Activated naive CD8-positive, alpha-beta T cell treated with anti-CD3 and anti-CD28 coated beads for 36 hours (primary cell): Measurements from ENCODE around the gene CYP27A1. TPM values are rescaled to one million over a fixed set of nuclear protein-coding genes. Genes with fewer than 3 reads are reported as not detected.
"Not testable (repeated sequence)": the region's sequence is repeated elsewhere in the genome, so short reads cannot be mapped to it uniquely, and the experiment has no call there.

Source experiments
- DNase-seq: peaks from one replicate; pipeline ENCODE4 v3.0.0; 2021
- H3K27ac Mint-ChIP-seq: one replicate; pipeline ENCODE4 v1.8.0; 2022; ENCODE audit warnings: mild to moderate bottlenecking, moderate library complexity, mixed read lengths
- H3K27me3 Mint-ChIP-seq: one replicate; pipeline ENCODE4 v1.8.0; 2022; ENCODE audit warnings: mild to moderate bottlenecking, mixed read lengths
- H3K36me3 Mint-ChIP-seq: one replicate; pipeline ENCODE4 v1.8.0; 2021; ENCODE audit warnings: mild to moderate bottlenecking, mixed read lengths
- H3K4me1 Mint-ChIP-seq: one replicate; pipeline ENCODE4 v1.8.0; 2021; ENCODE audit warnings: mixed read lengths
- H3K4me3 Mint-ChIP-seq: one replicate; pipeline ENCODE4 v1.8.0; 2022; ENCODE audit warnings: mild to moderate bottlenecking, moderate library complexity, mixed read lengths
- H3K9me3 Mint-ChIP-seq: one replicate; pipeline ENCODE4 v1.8.0; 2022; ENCODE audit warnings: mixed read lengths
- total RNA-seq, 2 experiments: library from RNA; stranded (reverse); gene quantifications; one replicate each; pipeline ENCODE4 v1.2.3, GENCODE V29; 2021

Gene CYP27A1
- total RNA-seq, 2 experiments from 2014 or later: not detected

- H3K4me3 Mint-ChIP-seq: no peak overlapping the region
- no peaks in the 10 kb centered on the region for H3K9me3 Mint-ChIP-seq
- no peaks in the 10 kb centered on the region for H3K4me1 Mint-ChIP-seq
- H3K36me3 Mint-ChIP-seq: peaks cover 26% of the 10 kb centered on the region
- no peak for DNase-seq
- no peaks in the 10 kb centered on the region for H3K27me3 Mint-ChIP-seq
- no peak overlapping the region for H3K27ac Mint-ChIP-seq
Measured at GRCh38 chr2:218754781-218755180, 27.2 kb upstream of the CYP27A1 start.

GRCh38 chr2:218755198-218755566, 26.8 kb upstream of the CYP27A1 start:
- Mint-ChIP-seq H3K9me3 (no peaks in the 10 kb centered on the region), H3K36me3 (peaks cover 22% of the 10 kb centered on the region)
- no peak for DNase-seq

DNA sequence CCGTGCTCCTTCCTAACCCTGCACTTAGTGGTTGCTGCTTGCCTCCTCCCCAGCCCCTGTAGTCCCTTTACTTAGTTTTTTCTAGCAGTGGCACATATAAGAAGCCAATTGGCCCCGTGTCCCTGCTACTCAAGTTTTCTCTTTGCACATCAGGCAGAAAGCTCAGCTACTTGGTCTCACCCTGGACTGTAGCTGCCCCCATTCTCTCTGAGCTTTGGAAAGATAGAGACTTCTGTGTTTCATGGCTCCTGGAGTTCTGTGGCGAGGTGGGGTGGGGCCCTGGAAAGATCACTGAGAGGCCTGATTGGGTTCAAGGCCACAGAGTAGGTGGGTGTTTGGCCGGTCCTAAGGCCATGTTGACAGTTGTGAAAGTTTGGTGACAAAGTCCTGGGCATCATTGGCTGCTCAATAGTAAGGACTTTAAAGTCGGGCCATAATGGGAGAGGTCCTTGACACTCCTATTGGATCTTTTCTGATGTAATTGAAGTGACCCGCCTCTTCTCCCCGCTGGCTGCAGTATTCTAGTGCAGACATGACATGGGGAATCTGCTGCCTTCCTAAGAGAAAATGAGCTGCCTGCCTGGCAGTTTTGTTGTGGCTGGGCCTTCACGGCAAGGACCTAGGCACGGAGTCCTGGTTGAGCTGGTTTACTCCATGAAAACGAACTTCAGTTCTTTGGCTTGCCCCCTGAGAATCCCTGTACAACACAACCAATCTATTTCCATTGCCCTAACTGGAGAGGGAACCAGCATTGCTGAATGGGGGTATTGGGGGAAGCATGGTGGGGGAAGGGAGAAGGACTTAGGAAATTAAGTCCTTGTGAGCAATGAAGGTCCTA, 26.2 kb upstream of the CYP27A1 start:
- DNase-seq: no peak
- Mint-ChIP-seq H3K27me3 (no peaks in the 10 kb centered on the region), H3K27ac (no peak overlapping the region), H3K4me3 (no peak overlapping the region), H3K36me3 (peaks cover 19% of the 10 kb centered on the region), H3K4me1 (no peaks in the 10 kb centered on the region), H3K9me3 (no peaks in the 10 kb centered on the region)

More at GRCh38 chr2:218755198-218755566, 26.8 kb upstream of the CYP27A1 start:
- H3K27me3 Mint-ChIP-seq: no peaks in the 10 kb centered on the region
- no peaks in the 10 kb centered on the region for H3K4me1 Mint-ChIP-seq
- no peak overlapping the region for H3K4me3 Mint-ChIP-seq
- H3K27ac Mint-ChIP-seq: no peak overlapping the region

DNA sequence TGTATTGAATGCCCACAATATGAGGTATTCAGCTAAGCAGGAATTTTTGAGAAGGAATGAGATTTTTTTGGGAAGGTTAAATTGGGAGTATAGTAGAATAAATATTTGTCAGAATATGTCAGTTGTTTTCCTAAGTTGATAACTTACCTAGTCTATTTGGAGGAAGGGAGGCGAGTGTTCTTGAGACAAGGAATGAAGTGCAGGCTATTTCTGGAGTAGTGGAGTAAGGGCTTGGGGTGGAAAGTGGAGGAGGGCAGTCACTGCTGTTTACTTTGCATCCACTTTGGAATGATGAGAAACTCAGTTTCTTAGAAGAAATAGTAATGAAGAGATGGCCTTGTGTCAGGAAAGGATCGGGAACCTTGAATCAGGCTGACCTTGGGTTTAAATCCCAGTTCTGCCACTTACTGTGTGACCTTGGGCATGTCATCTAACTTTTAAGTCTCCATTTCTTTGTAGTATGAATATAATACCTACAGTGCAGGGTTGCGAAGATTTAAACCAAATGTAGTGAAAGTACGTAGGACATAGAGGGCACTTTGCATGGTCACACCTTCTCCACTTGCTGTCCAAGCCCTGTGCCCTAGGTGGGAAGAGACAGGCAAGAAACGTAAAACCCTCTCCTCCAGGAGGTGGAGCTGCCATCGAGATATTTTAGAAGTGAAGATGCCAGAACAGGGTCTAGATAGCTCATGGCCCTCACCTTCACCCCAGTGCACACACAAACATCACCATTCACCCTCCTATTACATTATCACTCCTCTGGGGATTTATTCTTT, 25.2 kb upstream of the CYP27A1 start:
- Mint-ChIP-seq H3K27ac (no peak overlapping the region), H3K36me3 (peaks cover 16% of the 10 kb centered on the region), H3K4me1 (no peaks in the 10 kb centered on the region), H3K9me3 (no peaks in the 10 kb centered on the region), H3K4me3 (no peak overlapping the region), H3K27me3 (no peaks in the 10 kb centered on the region)
- DNase-seq: no peak

- DNase-seq: no peak
- H3K9me3 Mint-ChIP-seq: no peaks in the 10 kb centered on the region
- H3K27ac Mint-ChIP-seq: no peak overlapping the region
- no peaks in the 10 kb centered on the region for H3K27me3 Mint-ChIP-seq
- no peaks in the 10 kb centered on the region for H3K36me3 Mint-ChIP-seq
- no peak overlapping the region for H3K4me3 Mint-ChIP-seq
- no peaks in the 10 kb centered on the region for H3K4me1 Mint-ChIP-seq
Measured at GRCh38 chr2:218761795-218762194, 20.2 kb upstream of the CYP27A1 start.

GRCh38 chr2:218772759-218773158, 9.2 kb upstream of the CYP27A1 start:
- not testable (repeated sequence) for H3K27ac Mint-ChIP-seq, H3K4me1 Mint-ChIP-seq, H3K27me3 Mint-ChIP-seq, H3K9me3 Mint-ChIP-seq, DNase-seq, H3K4me3 Mint-ChIP-seq
- H3K36me3 Mint-ChIP-seq: peaks cover 39% of the 10 kb centered on the region

DNA sequence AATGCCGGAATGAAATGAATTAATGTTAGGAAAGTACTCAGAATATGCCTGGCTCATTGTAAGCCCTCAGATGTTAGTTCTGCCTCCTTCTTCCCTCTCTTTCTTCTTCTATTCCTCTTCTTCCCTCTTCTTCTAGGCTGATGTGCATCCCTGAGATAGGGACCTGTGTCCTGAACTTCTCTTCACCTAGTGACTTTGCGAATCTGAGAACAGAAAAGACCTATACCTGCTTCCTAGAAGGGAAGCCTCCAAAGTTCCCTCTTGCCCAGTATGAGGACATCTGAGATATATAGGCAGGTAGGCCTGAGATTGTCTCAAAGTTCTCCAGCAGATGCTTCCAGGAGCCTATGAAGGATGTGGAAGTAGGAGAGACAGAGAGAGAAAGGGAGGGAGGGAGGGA, 8.1 kb upstream of the CYP27A1 start:
- no peak overlapping the region for H3K27ac Mint-ChIP-seq
- no peaks in the 10 kb centered on the region for H3K4me1 Mint-ChIP-seq
- H3K36me3 Mint-ChIP-seq: peaks cover 44% of the 10 kb centered on the region
- peaks cover 11% of the 10 kb centered on the region for H3K9me3 Mint-ChIP-seq
- peaks cover 9% of the 10 kb centered on the region for H3K27me3 Mint-ChIP-seq
- H3K4me3 Mint-ChIP-seq: no peak overlapping the region
- no peak for DNase-seq

- H3K9me3 Mint-ChIP-seq: peaks cover 11% of the 10 kb centered on the region
- H3K27me3 Mint-ChIP-seq: peaks cover 32% of the 10 kb centered on the region
- H3K36me3 Mint-ChIP-seq: peaks cover 35% of the 10 kb centered on the region
- H3K4me3 Mint-ChIP-seq: no peak overlapping the region
- no peaks in the 10 kb centered on the region for H3K4me1 Mint-ChIP-seq
- DNase-seq: no peak
- H3K27ac Mint-ChIP-seq: no peak overlapping the region
Measured at GRCh38 chr2:218776488-218776887, 5.5 kb upstream of the CYP27A1 start.

DNA sequence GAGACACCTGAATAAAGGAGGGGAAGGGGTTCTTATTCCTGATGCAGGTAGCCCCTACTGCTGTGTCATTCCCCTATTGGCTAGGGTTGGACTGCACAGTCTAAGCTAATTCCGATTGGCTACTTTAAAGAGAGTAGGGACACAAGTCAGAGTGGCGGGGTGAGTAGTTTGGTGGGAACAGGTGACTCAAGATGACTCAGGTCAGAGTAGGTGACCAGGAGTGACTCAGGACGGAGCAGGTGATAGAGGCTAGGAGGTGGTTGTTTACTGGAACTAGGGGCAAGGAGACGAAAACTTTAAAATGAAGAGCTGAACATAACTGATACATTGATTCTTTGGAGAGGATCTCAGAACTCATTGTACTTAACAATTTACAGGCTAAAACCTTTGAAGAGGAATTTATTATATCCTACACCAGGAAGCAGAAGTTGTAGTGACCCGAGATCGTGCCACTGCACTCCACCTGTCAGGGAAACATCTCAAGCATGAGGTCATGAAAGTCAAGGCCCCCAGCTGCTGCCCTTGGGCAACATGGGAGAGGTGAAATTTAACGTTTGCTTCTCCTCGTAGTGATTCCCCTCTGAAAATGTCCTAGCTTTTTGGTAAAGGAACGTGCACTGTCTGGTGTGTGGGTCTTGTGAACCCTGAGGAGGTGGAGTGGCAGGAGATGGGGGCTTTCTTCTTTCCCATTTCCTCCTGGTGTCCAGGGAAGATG, 4.5 kb upstream of the CYP27A1 start:
- Mint-ChIP-seq H3K27me3 (peaks cover 38% of the 10 kb centered on the region), H3K4me3 (no peak overlapping the region), H3K9me3 (peaks cover 11% of the 10 kb centered on the region), H3K4me1 (peaks cover 1% of the 10 kb centered on the region), H3K36me3 (peaks cover 31% of the 10 kb centered on the region), H3K27ac (no peak overlapping the region)
- DNase-seq: no peak

GRCh38 chr2:218780046-218780445, 1.9 kb upstream of the CYP27A1 start:
- H3K27me3 Mint-ChIP-seq: peaks cover 59% of the 10 kb centered on the region
- peaks cover 11% of the 10 kb centered on the region for H3K9me3 Mint-ChIP-seq
- H3K4me3 Mint-ChIP-seq: no peak overlapping the region
- H3K36me3 Mint-ChIP-seq: peaks cover 24% of the 10 kb centered on the region
- DNase-seq: no peak
- H3K4me1 Mint-ChIP-seq: peaks cover 1% of the 10 kb centered on the region
- H3K27ac Mint-ChIP-seq: no peak overlapping the region

DNA sequence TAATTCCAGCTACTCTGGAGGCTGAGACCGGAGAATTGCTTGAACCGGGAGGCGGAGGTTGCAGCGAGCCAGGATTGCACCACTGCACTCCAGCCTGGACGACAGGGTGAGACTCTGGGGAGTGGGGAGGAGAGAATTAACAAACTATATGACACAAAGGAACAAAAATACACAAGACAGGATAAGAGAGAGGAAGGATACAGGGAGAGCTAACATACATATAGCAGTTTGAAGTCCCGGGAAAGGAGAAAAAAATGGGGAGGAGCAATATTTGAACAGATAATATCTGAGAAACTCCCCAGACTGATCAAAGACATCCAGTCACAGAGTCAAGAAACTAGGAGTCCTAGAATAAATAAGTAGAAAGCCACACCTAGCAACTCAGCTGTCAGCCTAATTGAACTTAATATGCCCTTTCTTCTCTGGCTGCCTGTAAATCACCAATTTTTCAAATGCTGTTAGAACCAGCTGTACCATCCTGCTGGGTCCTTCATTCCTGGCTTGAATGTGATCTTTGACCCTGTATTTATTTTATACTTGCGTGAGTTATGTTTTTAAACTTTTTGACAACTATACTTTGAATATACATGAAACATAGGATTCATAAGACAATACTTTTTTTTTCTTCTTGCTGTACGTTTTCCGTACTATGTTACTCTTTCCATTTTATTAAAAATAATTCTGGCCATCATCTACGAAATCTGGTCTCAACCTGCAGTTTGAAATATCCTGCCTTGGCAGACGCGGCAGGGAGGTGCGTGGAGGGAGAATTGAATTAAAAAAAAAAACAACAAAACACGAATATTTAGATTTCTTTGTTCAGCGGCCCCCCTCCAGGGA, 876 bp upstream of the CYP27A1 start:
- H3K27me3 Mint-ChIP-seq: peaks cover 69% of the 10 kb centered on the region

DNA sequence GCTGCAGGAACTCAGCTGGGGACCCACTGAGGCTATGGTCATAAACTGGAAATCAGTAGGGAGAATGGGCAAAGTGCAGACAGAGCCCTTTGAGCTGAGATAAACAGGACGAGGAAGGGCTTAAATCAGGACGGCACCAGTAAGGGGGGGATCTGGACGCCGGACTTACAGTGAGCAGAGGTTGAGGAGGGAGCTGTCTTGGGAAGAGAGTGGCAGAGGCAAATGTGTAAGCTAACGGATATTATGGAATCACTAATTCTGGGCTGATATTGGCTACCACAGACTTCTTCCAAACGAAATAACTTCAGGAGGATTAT, 539 bp downstream of the CYP27A1 start:
- Mint-ChIP-seq H3K4me1 (peaks cover 1% of the 10 kb centered on the region), H3K27me3 (peaks cover 70% of the 10 kb centered on the region), H3K27ac (no peak overlapping the region), H3K4me3 (no peak overlapping the region), H3K36me3 (peaks cover 9% of the 10 kb centered on the region), H3K9me3 (peaks cover 3% of the 10 kb centered on the region)
- no peak for DNase-seq

More for the DNA sequence above, 876 bp upstream of the CYP27A1 start:
- H3K27ac Mint-ChIP-seq: no peak overlapping the region
- no peak overlapping the region for H3K4me3 Mint-ChIP-seq
- H3K9me3 Mint-ChIP-seq: peaks cover 10% of the 10 kb centered on the region
- DNase-seq: no peak
- H3K36me3 Mint-ChIP-seq: peaks cover 21% of the 10 kb centered on the region
- peaks cover 1% of the 10 kb centered on the region for H3K4me1 Mint-ChIP-seq

GRCh38 chr2:218783688-218784087, 1.7 kb downstream of the CYP27A1 start:
- Mint-ChIP-seq H3K9me3 (no peaks in the 10 kb centered on the region), H3K4me1 (peaks cover 1% of the 10 kb centered on the region), H3K27me3 (peaks cover 69% of the 10 kb centered on the region), H3K36me3 (peaks cover 4% of the 10 kb centered on the region), H3K27ac (no peak overlapping the region), H3K4me3 (no peak overlapping the region)
- no peak for DNase-seq

GRCh38 chr2:218785103-218785502, 3.2 kb downstream of the CYP27A1 start:
- Mint-ChIP-seq H3K27me3 (peaks cover 56% of the 10 kb centered on the region), H3K4me3 (no peak overlapping the region), H3K36me3 (no peaks in the 10 kb centered on the region)

More at GRCh38 chr2:218785103-218785502, 3.2 kb downstream of the CYP27A1 start:
- Mint-ChIP-seq H3K9me3 (no peaks in the 10 kb centered on the region), H3K27ac (no peak overlapping the region), H3K4me1 (peaks cover 1% of the 10 kb centered on the region)
- DNase-seq: no peak
